Kidney capillary endothelial cell (primary cell): ENCODE measurements around the gene NKAIN2.
"Not testable (repeated sequence)": the region's sequence is repeated elsewhere in the genome, so short reads cannot be mapped to it uniquely, and the experiment has no call there.

Source experiments
- DNase-seq: peaks from one replicate; pipeline ENCODE4 v3.0.0-alpha.2; 2018; ENCODE audit warnings: low spot score

NKAIN2 gene

DNA sequence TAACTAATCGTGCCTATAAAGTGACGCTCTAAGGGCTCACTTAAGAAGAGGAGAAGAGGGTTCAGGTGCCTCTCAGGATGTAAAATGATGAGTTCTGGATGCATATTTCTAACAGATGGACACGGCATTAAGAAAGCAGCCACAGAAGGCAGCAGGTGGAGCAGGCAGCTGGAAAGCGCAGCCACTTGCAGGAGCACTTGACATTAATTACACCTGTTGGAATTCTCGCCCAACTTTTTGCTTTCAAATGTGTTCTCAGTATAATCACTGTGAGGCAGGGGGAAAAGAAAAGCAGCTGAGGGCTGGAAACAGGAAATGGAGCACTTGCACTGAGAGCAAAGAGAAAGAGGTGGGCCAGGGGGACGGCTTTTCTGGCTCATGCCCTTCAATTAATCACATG is 164.2 kb downstream of the NKAIN2 start:
- no peak for DNase-seq

- DNase-seq = no peak
Observed at GRCh38 chr6:123972600-123973294, 169.1 kb downstream of the NKAIN2 start.

- no peak for DNase-seq
Observed at GRCh38 chr6:123980311-123980710, 176.6 kb downstream of the NKAIN2 start.

- no peak for DNase-seq
Observed at GRCh38 chr6:123986938-123987337, 183.3 kb downstream of the NKAIN2 start.

- not testable (repeated sequence) for DNase-seq
Observed at GRCh38 chr6:123989918-123990317, 186.3 kb downstream of the NKAIN2 start.

GRCh38 chr6:123990376-123990775 is 186.7 kb downstream of the NKAIN2 start:
- no peak for DNase-seq

DNA sequence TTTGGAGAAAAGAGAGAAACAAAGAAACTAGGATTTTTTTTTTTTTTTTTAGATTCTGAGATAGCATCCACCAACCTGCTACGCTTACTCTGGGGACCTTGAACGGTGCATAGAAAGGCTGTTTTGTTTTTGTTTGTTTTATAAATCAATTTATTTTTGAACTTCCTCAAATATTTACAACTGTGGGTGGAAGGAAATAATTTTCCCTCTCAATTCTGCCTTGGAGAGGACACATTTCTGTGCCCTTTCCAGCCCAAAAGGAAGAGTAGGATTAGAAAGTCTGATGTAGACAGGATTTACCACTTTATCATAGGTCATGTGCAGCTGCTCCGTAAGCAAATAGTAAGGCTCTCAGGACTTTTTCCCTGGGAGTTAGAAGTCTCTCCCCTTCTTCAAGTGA is 190.5 kb downstream of the NKAIN2 start:
- DNase-seq = no peak

- DNase-seq = no peak
Observed at GRCh38 chr6:123994891-123995635, 191.4 kb downstream of the NKAIN2 start.

DNA sequence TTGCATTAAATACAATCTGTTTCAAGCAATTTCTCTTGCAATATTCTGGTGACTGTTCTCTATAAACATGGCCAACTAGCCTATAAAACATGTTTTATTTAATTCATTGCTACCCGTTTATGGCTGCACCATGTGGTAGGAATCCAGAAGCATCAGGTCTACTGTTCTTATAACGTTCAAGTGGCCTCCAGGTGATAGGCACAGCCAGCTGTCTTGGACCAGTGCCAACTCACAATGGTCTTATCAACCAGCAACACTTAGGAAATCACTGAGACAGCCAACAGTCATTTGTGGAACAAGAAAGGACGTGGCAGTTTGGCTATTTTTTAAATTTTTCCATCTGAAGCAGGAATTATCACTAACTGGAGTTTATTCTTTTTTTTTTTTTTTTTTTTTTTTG is 193.6 kb downstream of the NKAIN2 start:
- no peak for DNase-seq

GRCh38 chr6:124002377-124003081 is 198.9 kb downstream of the NKAIN2 start:
- no peak for DNase-seq

- no peak for DNase-seq
Observed at GRCh38 chr6:124007266-124007665, 203.6 kb downstream of the NKAIN2 start.

DNA sequence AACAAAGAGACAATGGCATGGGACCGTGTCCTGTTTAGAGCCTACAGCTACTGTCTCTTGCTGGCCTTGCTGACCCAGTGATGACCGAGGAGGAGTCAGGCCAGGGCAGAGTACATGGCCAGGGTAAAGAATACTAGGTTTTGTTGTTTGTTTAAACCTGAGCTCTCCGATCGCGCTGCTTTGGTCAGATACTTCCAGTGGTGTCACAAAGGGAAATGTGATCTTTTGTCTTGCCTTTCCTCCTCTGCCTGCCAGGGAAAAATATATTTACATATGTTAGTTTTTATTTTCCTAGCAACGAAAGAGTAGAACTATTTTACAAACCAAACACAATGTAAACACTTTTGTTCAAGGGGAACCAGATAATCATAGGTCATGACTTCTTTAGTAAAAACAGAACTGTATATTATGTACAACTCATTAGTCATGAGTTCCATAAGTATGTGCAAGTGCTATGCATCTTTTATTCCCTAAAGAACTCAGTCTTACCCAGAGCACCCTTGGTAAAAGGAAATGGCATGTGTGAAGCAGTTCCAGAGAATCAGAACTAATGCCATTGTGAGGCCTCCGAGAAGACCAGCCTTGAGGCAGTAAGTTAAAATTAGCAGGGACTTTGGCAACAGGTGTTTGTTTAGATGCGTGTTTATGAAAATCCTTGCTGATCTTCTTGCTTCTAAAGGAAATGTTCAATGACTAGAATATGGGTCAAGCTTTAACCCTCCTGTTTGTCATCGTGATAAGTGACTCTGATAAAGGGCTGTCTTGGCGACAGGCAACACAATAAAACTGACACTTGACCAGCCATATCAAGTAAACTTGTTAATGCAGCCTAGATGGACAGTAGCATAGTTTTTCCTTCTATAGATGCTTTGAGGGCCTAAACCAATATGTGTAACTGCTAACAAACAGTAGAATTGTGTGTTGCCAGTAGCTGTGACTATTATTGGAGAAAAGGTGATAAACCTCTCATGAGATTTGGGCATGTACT is 204.6 kb downstream of the NKAIN2 start:
- DNase-seq = peak; percentile 16

DNA sequence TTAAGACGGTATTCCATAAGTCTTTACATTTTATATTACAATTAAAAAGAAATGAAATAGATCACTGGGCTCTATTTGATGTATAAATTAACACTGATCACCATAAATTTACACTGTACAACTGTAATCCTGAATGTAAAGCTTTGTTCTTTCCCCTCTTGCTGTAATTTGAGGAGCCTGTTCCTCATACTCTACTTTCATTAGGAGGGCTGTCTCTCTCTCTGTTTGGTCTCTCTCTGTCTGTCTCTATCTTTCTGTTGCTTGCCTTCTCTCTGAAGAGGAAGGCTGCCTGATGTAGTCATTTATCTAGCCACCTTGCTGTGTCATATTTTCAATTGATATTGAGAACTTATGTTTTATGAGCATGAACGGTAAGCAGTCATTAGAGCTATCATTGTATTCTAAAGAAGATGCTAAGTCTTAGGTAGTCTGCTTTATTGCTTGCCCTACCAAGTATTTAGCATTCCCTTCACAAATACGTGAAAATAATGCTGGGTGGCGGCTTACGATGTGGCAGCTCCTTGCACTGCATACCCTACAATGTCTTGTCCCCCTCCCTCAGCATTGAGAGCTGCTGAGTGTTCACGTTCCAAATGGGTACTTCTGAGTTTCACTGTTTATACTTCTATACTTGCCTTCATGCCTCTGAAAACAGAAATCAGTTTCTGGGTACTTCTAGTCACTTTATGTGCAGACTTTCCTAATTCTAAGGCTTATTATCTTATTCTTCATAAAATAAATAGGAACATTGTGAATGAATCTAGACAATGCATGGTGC is 205.5 kb downstream of the NKAIN2 start:
- no peak for DNase-seq

DNA sequence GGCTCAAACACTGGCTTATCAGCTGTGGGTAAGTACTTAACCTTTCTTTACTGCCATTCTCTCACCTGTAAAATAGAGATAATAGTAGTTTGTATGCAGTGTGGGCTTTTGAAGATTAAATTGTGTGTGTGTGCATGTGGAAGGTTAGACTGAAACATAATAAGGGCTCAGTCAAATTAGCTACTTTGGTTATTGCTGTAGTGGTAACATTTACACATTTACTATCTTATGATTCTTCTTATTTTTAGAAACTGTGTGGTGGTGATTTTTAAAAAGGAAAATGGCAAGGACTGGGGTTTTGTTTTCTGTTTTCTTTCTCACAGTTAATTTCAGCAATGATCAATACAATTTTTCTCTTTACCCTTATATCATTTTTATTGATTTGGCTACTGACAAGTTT is 206.9 kb downstream of the NKAIN2 start:
- no peak for DNase-seq

GRCh38 chr6:124011180-124011579 is 207.5 kb downstream of the NKAIN2 start:
- no peak for DNase-seq

GRCh38 chr6:124022051-124022450 is 218.4 kb downstream of the NKAIN2 start:
- not testable (repeated sequence) for DNase-seq

GRCh38 chr6:124022641-124023040 is 219.0 kb downstream of the NKAIN2 start:
- DNase-seq = no peak

- DNase-seq = no peak
Observed at GRCh38 chr6:124026694-124027093, 223.0 kb downstream of the NKAIN2 start.

DNA sequence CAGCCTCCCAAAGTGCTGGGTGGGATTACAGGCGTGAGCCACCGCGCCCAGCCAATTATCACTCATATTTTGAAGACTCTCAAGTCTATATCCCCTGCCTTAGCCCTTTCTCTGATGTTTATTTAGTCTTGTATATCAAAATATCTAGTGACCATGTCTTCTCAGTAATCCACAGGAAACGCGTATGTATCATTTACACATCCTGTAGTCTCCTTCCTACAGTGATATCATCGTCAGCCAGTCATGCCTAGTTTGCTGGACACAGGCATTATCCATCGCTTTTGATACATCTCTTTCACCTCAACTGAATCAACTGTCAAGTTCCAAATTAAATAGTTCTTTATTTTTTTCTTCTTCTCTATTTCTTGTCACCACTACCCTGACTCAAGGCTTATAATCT is 223.7 kb downstream of the NKAIN2 start:
- DNase-seq = peak; percentile 7

GRCh38 chr6:124028117-124028516 is 224.5 kb downstream of the NKAIN2 start:
- no peak for DNase-seq

DNA sequence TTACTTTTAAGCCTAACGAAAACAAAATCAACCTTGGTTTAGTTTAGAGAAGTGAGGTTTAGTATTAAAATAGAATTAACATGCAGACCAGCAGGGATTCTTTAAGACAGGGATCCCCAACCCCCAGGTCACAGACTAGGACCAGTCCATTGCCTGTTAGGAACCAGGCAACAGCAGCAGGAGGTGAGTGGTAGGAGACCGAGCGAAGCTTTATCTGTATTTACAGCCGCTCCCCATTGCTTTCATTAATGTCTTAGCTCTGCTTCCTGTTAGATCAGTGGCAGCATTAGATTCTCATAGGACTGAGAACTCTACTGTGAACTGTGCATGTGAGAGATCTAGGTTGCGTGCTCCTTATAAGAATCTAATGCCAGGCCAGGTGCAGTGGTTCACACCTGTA is 225.9 kb downstream of the NKAIN2 start:
- DNase-seq = no peak
